KMS-11 (cell line): ENCODE data around the gene CDH4.

ENCODE experiments used
- H2AFZ ChIP-seq: fragments of 200-600 bp; sonication (generic); 2 replicates; pipeline ENCODE4 v1.6.1; 2016; ENCODE audit warnings: antibody characterized with exemption, mixed run types, low read depth
- H3K27ac ChIP-seq: fragments of 200-600 bp; sonication (generic); 2 replicates; pipeline ENCODE4 v1.6.1; 2016; ENCODE audit warnings: mild to moderate bottlenecking, mixed run types
- H3K27me3 ChIP-seq: fragments of 200-600 bp; sonication (generic); 2 replicates; pipeline ENCODE4 v1.6.1; 2017; ENCODE audit warnings: mild to moderate bottlenecking, low read depth, mixed run types, moderate library complexity; ENCODE audit not compliant: insufficient read depth
- H3K36me3 ChIP-seq: fragments of 200-600 bp; sonication (generic); 2 replicates; pipeline ENCODE4 v1.6.1; 2017; ENCODE audit warnings: mild to moderate bottlenecking, mixed run types; ENCODE audit not compliant: insufficient read depth
- H3K4me1 ChIP-seq: fragments of 200-600 bp; sonication (generic); 2 replicates; pipeline ENCODE4 v1.6.1; 2016; ENCODE audit warnings: mild to moderate bottlenecking, low read depth, mixed run types; ENCODE audit not compliant: poor library complexity, severe bottlenecking
- H3K4me2 ChIP-seq: fragments of 200-600 bp; sonication (generic); 2 replicates; pipeline ENCODE4 v1.7.0; 2016; ENCODE audit warnings: mild to moderate bottlenecking, mixed run types
- H3K4me3 ChIP-seq: fragments of 200-600 bp; sonication (generic); IDR thresholded peaks from 2 replicates; pipeline ENCODE4 v1.6.1; 2017; ENCODE audit warnings: low read depth, low read length, mixed read lengths; ENCODE audit not compliant: insufficient read depth
- H3K79me2 ChIP-seq: fragments of 200-600 bp; sonication (generic); 2 replicates; pipeline ENCODE4 v1.6.1; 2016; ENCODE audit warnings: low read depth, mixed run types; ENCODE audit not compliant: insufficient read depth
- H3K9ac ChIP-seq: fragments of 200-600 bp; sonication (generic); 2 replicates; pipeline ENCODE4 v1.6.1; 2016; ENCODE audit warnings: mild to moderate bottlenecking, mixed run types
- H4K20me1 ChIP-seq: fragments of 200-600 bp; sonication (generic); 2 replicates; pipeline ENCODE4 v1.6.1; 2016; ENCODE audit warnings: mild to moderate bottlenecking, mixed run types; ENCODE audit not compliant: insufficient read depth
- CTCF ChIP-seq: fragments of 200-600 bp; sonication (generic); conservative IDR thresholded peaks from 2 replicates; pipeline ENCODE4 v1.6.1; 2017; ENCODE audit warnings: low read depth, mild to moderate bottlenecking, antibody characterized with exemption, low read length, moderate library complexity, mixed read lengths

Gene CDH4

DNA sequence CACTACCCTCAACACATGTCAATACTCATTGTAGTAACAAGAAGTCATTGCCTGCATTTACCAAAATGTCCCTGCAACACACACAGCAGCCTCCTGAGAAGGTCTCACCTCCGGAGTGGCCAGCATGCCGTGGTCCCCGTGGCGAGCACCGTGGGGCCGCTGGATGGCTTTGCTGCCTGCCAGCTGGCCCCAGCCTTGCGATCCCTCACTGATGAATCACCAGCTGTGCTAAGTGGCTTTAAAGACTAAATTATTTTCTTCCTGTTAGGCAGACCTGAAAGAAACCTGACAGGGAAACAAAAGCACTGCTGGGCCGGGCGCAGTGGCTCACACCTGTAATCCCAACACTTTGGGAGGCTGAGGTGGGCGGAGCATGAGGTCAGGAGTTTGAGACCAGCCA, 306.7 kb downstream of the CDH4 start:
- Histone ChIP-seq H3K9ac (no peak overlapping the region), H3K79me2 (no peaks in the 10 kb centered on the region), H3K4me3 (no peak overlapping the region), H4K20me1 (no peaks in the 10 kb centered on the region), H3K36me3 (no peaks in the 10 kb centered on the region), H2AFZ (no peak overlapping the region), H3K4me1 (no peaks in the 10 kb centered on the region), H3K27me3 (peaks cover 21% of the 10 kb centered on the region; the same call in 1 of the 2 replicates), H3K4me2 (no peak overlapping the region), H3K27ac (no peak overlapping the region)
- TF ChIP-seq CTCF = no peak

DNA sequence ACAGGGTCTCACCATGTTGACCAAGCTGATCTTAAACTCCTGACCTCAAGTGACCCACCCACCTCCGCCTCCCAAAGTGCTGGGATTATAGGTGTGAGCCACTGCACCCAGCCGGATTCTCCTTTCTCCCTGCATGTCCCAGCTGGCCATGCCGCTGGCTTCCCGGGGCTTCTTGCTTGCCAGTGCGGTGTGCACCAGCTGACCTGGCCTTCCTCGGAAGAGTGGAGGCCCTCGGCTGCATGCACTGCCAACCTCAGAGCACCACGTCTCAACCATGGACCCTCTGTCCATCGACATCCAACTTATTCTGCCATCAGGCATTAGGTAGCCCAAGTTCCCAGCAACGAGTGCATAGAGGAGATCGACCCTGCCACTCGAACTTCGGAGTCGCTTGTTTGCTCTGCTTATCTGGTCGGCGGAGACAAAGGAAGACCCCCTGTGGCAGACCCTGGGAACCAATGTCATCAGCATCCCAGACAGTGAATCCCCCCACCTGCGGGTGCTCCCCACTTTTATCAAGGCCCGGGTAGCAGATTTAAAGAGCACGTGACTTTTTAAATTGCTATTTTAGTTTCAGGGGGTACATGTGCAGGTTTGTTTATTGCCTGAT, 307.8 kb downstream of the CDH4 start:
- Histone ChIP-seq H3K4me1 (no peaks in the 10 kb centered on the region), H3K36me3 (no peaks in the 10 kb centered on the region), H4K20me1 (no peaks in the 10 kb centered on the region), H3K79me2 (no peaks in the 10 kb centered on the region), H3K27ac (no peak overlapping the region), H3K4me3 (no peak overlapping the region), H3K9ac (no peak overlapping the region), H3K27me3 (peaks cover 24% of the 10 kb centered on the region; the same call in 1 of the 2 replicates), H2AFZ (no peak overlapping the region), H3K4me2 (no peak overlapping the region)
- TF ChIP-seq CTCF = no peak

DNA sequence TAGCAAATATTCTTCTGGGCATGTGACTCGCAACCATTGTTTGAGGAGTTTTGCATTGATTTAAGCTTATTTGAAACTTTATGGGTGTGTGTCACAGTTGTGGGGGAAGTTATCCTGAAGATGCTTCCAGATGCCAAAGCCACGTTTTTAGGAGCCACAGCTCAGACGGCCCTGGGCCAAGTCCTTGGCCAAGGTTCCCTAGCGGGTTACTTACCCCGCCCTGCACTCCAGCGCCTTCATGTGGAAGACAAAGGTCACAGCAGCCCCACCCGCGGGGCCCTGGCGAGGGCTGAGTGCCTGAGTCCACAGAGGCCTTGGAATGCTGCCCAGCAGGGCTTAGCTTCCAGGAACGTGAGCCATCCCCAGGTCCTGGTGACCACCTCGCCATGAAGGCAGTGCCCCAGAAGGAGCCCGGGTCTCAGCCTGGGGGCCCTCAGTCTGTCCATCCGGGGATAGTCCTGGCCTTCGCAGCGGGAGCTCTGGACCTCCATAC, 308.3 kb downstream of the CDH4 start:
- Histone ChIP-seq H3K27ac (no peak overlapping the region), H4K20me1 (no peaks in the 10 kb centered on the region), H3K27me3 (peaks cover 24% of the 10 kb centered on the region; the same call in 1 of the 2 replicates), H2AFZ (no peak overlapping the region), H3K4me1 (no peaks in the 10 kb centered on the region), H3K4me3 (no peak overlapping the region), H3K79me2 (no peaks in the 10 kb centered on the region), H3K4me2 (no peak overlapping the region), H3K9ac (no peak overlapping the region), H3K36me3 (no peaks in the 10 kb centered on the region)
- TF ChIP-seq CTCF = no peak

DNA sequence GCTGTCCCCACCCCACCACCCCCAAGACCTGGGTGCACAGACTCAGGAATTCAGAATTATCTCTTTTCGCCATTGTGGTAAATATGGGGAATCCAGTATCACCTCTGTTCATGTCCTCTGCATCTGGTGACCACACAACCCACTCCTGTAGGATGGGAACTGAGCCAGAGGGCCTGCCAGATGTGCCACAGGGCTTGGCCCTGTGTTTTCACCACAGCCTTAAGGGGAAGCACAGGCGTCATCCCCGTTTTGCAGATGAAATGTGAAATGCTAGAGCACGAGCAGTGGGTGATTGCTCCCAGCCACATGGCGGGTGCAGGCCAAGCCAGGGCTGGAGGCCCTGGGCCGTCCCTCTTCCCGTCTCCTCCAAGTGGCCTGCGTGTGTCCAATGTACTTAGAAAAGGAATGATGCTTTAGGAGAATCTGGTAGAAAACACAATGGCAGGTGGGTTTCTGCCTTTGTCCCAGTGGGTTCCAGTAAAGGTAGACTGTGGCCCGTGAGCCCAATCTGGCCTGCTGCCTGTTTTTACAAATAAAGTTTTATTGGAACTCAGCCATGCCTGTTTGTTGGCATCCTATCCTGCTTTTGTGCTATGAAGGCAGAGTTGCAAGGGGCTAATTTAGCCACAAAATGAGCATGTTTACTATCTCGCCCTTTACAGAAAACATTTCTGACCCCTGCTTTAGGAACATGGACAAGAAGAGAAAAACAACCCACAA, 309.2 kb downstream of the CDH4 start:
- peaks cover 23% of the 10 kb centered on the region; the same call in 1 of the 2 replicates for H3K27me3 ChIP-seq
- no peak overlapping the region for H3K9ac ChIP-seq
- no peak overlapping the region for H3K4me3 ChIP-seq
- H3K36me3 ChIP-seq = no peaks in the 10 kb centered on the region
- no peak overlapping the region for H3K27ac ChIP-seq
- no peak overlapping the region for H3K4me2 ChIP-seq
- no peaks in the 10 kb centered on the region for H4K20me1 ChIP-seq
- H3K4me1 ChIP-seq = no peaks in the 10 kb centered on the region
- H3K79me2 ChIP-seq = no peaks in the 10 kb centered on the region
- H2AFZ ChIP-seq = no peak overlapping the region
- no peak for TF ChIP-seq CTCF
